DMS79 (cell line): ENCODE data around the gene ACER1.
A peak's percentile ranks its signal among the peaks of the same experiment; 100 is the strongest.
"Not testable (repeated sequence)": the region's sequence is repeated elsewhere in the genome, so short reads cannot be mapped to it uniquely, and the experiment has no call there.

Experiments
- DNase-seq: peaks from one replicate; lab custom pipeline; 2025; lab: John Stamatoyannopoulos, UW

ACER1 gene

DNA sequence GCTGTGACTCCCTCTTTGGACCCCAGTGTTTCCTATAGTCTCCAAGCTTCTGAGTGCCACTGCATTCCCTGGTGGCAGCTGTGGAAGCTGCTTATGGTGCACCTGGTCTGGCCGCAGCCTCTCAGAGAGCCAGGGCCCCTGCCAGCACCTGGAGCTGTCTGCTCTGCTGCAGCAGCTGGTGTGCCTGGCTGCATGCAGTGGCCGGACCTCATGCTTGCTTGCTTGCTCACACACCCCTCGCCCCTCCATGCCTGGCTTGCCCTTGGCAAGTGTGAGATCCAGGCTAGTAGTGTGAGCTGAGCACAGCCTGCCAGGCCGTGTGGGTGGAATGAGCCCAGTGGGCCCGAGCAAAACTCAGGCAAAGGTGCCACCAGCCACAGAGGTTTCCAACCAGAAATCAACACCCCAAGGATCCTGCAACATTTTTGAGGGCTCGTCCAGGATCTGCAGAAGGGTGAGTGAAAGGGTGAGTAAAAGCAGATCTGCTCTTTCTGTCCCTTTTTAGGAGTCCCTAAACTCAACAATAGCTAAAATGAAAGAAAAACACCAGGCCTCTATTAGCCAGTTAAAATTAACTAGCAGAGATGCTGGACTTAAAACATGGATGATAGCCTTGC, 46.0 kb downstream of the ACER1 start:
- no peak for DNase-seq

DNA sequence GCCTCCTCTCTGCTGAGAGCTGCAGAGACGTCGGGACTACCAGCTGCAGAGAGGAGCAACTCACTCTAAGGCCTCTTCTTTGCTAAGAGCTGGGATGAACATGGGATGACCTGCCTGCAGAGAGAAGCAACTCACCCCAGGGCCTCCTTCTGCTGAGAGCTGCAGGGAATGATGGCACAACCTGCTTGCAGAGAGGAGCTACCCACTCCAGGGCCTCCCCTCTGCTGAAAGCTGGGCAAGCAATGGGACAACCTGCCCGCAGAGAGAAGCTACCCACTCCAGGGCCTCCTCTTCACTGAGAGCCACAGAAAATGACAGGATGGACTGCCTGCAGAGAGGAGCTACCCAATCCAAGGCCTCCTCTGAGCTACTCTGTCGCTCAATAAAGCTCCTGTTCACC, 46.7 kb downstream of the ACER1 start:
- DNase-seq, result no peak

DNA sequence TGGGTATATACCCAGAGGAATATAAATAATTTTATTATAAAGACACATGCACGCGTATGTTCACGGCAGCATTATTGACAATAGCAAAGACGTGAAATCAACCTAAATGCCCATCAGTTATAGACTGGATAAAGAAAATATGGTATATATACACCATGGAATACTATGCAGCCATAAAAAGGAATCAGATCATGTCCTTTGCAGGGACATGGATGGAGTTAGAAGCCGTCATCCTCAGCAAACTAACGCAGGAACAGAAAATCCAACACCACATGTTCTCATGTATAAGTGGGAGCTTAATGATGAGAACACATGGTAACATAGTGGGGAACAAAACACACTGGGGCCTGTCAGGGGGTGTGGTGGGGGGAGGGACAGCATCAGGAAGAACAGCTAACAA, 51.0 kb downstream of the ACER1 start:
- DNase-seq, result not testable (repeated sequence)

DNA sequence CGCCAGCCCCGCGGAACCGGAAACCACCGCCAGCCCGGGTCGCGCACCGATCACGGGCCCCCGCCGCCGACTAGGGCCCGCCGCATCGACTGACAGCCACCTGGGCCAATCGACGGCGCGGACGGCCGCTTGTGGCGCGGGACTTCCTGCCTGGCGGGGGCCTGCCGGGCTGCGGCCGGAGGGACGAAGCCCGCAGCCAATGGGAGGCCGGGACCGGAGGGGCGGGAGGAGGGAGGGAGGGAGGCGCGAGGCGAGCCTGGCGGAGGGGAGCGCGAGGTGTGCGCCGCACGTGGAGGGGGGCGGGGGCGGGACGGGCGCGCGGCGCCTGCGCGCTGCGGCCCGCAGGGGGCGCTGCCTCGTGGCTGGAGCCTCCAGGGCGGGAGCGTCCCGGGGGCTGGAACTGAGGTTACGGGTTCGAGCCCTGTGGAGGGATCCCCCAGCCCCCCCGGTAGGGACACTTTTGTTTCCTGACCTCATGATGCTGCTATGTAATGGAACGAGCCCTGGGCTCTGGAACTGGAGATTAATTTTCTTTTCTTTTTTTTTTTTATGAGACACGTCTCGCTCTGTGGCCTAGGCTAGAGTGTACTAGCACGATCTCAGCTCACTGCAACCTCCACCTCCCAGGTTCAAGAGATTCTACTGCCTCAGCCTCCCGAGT, 53.4 kb downstream of the ACER1 start, which contains the start of gene MLLT1:
Gene MLLT1 (minus strand): TSS at position 45 of the 661 bp plus-strand sequence. CDS start 191 bp downstream, outside the sequence.
- peak; percentile 82 for DNase-seq

DNA sequence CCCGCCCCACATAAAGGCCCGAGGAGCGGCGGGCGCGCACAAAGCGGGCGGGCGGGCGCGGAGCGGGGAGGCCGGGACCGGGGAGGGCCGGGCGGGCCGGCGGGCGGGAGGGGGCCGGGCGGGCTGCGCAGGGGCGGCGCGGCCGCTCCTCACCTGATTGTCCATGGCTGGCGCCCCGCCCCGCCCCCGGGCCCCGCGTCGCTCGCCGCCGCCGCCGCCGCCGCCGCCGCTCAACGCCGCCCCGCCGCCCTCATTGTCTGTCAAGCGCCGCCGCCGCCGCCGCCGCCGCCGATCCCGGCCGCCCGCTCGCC, 53.8 kb downstream of the ACER1 start:
- no peak for DNase-seq

DNA sequence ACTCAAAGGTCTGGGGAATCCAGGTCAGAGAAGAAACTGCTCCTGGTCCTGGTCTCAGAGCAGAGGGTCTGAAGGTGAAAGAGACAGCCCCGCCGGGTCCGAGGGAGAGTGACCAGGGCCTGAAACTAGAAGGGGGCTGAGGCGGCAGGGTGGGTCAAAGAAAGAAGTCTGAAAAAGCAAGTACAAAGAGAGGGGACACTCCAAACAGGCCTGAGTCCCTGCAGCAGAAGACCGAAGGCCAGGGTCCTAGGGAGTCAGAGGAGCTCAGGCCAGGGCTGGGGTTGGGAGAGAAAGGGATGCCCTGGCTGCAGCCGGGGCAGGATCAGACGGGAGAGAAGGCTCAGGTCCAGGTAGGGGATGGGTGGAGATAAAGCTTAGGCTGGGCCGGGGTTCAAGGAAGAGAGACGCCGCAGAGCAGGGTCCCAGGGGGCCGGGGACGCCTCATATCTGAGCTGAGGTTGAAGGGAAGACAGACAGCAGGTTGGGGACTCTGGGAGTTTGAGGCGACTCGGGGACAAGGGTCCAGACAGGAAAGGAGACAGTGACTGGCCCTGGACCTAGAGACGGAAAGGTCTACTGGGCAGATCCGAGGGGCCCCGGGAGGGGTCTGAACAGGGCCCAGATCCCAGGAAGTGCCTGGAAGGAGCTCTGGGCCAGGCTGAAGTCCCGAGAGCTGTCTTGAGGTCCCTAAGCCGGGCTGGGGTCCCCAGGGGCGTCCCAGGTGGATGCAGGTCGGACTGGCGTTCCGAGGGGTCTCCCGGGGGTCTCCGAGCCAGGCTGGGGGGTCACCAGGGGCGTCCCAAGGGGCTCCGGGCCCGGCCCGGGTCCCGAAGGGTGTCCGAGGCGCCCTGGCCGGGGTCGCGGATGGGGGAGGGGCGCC, 54.4 kb downstream of the ACER1 start:
- DNase-seq, result no peak

DNA sequence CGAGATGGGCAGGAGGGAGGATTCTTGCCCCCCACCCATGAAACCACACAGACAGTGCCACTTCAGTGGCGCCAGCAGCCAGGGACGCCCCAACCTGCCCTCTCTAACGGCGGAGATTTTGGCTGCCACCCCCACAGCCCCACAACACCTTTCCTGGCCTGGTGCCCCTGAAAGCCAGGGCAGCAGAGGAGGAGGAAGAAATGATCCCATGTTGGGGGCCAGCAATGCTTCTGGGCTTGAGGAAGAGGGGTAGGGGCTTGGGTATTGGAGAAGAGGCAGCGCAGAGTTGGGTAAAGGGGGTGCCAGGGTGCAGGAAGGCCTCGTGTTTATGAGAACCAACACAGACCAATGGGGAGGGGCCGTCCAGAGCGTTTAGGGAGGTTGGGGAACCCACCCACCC, 55.4 kb downstream of the ACER1 start:
- no peak for DNase-seq

DNA sequence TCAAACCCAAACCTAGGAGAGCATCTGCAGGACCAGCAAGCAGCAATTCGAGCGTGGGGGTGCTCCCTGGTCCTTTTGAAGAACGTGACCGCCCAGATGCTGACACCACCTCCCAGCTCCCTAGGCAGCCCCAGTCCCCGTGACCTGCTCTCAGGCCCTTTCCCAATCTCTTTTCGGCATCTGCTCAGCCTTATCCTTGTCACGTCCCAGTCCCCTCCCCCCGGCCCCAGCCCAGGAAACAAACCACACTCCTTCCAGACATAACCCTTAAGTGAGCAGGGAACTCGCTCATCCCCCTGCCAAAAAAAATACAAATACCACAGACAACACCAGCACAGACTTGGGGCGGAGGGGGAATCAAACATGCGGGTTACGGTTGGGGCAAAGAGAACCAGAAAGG, 57.0 kb downstream of the ACER1 start:
- no peak for DNase-seq

DNA sequence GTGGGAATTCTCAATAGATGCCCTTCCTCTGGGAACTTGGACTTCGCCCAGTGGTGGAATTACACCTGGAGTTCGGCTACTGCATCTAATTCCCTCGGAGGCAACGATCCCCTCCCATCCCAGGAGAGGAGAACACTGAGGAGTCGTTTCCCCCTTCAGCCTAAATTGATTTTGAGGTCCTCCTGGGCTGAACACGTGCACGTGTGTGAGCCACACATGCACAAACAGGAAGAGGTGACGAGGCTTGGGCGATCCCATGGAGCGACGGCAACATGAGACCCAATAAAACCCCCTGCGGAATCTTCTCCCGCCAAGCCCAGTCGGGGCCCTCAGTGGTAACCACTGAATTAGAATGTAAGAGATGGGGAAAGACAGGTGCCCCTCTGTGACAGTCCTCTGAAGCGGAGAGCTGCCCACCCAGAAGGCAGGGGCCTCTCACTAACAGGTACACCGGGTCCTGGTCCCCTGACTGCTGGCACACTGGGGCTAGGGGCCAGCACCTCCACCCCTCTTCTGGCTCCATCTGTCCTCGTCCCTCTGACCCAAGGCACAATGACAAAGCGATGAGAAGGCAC, 58.2 kb downstream of the ACER1 start:
- no peak for DNase-seq

DNA sequence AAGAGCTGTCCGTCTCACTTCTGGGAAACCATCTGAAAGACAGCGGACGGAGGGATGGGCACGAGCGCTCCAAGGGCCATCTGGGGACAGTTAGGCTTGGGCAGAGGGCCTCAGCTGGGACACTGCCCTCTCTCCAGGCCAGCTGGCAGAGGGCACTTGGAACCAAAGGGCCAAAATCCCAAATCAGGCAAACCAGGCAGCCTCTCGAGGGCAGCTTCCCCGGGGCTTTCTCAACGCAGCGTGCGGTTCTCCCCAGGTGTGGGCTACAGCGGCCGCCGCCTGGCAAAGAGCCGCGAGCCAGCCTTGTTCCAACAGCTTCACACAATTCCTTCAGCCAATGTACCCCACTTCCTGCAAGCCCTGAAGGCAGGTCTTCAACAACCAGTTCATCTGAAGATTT, 58.7 kb downstream of the ACER1 start:
- no peak for DNase-seq

DNA sequence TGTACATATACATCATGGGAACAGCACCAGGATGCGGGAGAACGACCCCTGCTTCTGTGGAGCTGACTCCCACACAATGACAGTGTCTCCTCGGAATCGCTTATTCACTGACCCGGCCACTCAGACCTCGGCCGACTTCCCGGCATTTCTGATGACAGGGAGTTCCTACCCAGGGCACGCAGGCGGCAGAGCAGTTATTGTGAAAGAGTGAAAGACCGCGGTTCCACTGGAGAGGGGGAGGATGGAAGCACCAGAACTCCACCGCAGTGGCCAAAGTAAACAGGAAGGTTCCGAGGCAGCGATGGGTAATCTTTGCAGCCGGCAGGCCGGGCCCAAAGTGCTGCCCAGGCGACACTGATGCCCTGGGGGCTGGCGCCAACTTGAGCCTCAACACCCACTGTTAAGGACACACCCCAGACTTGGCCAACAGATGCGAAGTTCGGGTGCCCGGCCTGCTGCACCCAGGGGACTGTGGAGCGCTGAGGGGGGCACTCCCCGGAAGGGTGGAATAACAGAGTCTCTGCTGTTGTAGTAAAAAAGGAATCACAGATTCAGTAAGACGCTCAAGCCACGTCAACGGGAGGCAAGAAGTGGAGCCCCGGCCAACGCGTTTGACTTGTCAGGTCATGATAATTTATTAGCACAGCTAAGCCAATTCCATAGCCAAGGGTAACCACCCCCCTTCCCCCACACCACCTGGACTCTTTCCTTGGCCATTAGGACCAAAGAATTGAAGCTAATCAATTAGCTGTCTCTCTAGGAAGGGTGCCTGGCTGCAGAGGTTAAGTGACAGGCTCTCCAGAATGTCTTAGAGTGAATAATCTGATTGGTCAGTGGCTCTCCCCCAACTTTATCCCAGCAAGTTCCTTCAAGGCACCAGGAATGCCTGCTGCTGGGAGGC, 59.5 kb downstream of the ACER1 start:
- no peak for DNase-seq

DNA sequence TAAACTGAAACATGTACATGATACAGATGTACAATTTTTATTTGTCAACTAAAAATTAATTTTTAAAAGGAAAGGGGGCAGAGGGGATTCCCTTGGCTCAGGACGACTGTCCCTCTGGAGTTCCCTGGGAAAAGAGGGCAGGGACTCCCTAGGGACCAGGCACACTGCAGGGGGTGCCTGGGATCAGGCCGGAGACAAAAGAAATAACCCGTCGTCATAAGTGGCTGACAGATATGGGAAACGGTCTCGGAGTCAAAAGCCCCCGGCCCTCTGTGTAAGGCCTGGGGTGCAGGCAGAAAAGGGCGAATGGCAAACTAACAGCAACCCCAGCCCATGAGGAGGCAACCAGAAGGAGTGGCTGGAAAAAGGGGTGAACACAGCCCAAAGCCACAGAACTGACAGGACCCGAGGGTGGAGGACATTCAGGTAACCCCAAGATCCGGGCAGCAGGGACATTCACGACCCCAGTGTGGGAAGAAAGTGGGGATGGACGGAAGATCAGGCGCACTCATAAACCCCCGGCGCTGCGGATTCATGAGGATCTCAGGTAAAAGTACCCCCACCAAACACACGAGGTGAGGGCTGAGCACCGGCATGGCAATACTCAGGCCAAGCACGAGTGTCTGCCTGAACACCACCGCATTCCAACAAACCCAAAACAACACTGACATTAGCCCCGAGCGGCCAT, 60.4 kb downstream of the ACER1 start:
- no peak for DNase-seq

DNA sequence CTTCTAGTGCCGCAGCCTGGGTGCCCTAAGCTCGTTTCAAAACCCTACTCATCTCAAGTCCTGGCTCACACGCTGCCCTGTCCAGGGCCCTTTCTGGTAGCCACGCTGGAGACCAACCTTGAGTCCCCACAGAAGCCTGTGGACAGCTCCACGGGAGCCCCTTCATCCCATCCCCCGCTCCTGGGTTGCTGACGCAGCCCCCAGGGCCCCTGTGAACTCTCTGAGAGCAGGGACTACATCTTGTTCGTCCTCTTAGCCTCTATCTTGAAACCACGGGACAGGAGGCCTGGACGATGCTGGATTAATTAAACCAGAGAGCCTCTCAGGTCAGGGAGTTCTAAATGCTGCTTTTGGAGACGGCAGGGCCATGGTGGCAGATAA, 61.0 kb downstream of the ACER1 start:
- DNase-seq, result no peak

DNA sequence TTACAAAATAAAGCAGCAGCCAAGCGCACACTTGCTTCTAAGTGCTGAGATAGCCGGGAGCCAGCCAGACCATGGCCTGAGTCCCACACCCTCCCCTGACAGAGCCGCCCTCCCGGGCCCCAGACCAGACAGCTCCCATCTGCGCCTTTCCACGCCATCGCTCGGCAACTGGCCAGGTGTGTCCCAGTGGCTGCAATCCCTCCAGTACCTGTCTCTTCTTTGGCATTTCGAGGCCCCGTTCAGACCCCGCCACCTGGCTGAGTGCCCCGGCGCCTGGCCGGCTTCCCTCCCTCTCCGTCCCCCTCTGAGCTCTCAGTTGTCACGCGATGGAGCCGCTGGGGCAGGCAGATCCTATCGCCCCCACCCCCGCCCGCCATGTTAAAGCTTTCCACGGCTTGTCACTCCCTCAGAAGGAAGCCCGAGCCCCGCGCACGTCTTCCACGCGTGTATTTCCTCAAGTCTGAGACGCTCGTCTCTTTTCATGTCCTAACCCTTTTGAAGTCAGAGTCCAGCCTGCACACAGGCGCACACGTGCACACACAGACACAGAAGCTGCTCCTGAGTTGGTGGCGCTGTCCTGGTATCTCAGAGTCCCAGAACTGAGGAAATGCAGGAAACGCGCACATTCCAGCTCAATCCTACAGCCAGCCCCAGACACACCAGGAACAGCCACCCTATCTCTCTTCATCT, 61.5 kb downstream of the ACER1 start:
- DNase-seq, result peak; percentile 54

DNA sequence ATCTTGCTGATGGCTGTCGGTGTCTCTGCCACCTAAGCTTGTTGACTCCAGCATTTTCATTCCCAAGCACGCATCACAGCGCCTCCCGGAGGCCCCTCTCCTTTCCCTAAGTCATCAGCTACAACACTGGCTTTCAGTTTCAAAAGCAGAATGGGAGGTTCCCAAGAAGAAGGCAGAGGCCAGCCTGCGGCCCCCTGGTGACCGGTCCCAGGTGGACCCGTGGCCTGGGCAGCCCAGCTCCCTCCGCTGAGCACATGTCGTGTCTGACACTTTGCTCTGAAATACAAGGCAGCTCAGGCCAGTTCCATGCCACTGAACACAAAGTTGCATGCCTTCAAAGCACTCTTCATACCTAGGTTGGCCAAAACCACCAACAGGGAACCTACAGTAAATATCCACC, 62.2 kb downstream of the ACER1 start:
- no peak for DNase-seq

DNA sequence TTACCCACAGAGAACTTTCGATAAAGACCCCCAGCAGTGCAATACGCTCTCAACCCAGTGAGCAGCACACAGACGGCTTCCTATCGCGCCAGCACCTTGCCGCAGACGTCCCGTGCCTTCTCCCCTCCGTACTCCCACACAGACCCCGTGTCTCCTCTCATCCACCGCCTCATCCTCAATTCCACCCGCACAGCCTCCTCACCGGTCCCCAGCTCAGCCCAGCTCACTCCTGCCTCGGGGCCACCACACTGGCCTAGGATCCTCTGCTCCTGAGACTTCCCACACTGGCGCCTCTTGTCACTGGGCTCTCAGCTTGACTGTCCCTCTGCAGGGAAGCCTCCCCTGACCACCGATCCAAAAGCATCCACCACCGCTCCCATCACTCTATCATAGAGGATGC, 62.6 kb downstream of the ACER1 start:
- no peak for DNase-seq

DNA sequence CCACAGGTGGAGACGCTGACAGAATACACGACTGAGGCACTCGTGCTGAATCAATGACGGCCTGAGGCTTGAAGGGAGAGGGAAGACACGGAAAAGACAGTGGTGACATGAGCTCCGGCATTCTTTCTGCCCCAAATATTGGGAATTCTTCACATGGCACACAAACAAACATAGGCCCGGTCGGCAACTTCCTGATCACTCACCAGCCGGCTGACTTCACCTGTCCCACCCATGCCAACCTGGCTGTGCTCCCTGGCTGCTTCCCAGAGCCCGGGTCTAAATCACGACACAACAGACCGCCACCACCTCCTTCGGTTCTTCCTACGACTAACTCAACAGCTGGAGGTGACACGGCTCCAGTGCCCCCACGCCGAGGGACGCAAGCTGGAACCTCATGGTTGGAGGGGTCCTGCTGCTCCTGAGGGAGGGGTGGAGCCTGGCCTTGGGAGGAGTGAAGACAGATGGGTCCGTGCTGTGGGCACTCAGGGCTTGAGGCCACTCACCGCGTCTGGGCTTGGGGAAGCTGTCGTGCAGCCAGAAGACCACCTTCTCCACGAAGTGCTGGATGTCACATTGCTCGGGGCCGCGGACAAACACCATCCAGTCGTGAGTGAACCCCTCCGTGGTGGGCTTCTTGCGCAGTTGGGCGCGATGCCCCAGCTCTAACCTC, 63.2 kb downstream of the ACER1 start:
- no peak for DNase-seq

DNA sequence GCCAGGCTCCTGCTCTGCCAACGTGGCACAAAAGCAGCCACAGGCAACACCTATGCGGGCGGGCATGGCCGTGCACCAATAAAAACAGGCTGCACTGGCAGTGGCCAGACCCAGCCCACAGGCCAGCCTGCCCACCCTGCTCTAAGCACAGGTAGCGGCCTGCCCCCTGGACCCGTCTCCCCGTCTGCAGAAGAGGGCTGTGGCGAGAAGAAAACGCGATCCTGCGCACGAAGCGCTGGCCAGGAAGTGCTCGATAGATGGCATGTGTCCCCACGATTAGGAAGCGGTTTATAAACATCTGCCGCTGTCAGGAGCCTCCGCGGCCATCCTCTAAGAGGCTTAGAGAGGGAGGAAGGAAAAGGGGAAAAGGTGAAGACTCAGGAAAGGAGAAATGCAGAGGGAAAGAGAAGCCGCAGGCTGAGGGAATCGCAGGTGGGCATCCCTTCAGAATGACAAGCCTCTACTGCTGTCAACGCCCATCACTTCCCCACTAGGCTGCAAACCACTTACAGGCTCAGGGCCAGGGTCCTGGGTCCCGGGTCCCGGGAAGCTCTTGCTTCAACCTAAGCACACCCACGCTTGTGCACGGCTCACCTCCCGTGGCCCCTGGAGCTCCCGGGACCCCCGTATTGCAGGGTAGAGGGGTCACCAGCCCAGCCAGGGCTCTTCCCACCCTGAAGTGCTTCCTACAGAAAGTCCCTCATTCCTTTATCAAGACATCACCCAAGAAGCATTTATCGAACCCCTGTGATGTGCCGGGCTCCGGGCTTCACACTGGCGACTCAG, 64.1 kb downstream of the ACER1 start:
- DNase-seq, result no peak

DNA sequence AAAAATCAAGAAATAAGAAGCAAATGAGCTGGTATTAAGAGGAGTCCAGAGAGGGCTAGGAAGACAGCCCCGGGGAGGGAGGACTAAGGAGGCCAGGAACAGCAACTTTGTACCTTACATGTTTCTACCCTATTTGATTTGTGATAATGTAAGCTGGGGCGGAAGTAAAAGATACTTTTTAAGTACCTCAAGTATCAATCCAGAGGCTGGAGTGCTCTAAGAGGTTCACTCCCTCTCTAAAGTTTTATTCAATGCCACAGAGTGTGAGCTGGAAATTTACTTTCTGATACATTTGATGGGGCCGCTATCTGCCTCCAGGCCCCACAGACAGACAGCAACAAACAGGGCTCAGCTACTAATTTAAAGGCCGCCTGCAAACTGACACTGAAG, 65.0 kb downstream of the ACER1 start:
- DNase-seq, result no peak
